Gastrocnemius medialis (tissue), 4 donors: Measurements from ENCODE around the gene TTLL6. TPM values are rescaled to one million over a fixed set of nuclear protein-coding genes. Genes with fewer than 3 reads are reported as not detected.
A peak's percentile ranks its signal among the peaks of the same experiment; 100 is the strongest.

Source experiments
- ATAC-seq, 2 donors: fragments of 150-250 bp; one replicate each; pipeline ENCODE4 v1.9.1; 2016
- DNase-seq, 2 donors: peaks; one replicate each; pipeline ENCODE4 v3.0.0-alpha.2; 2019
- H3K27ac ChIP-seq, 4 donors: fragments of 200-600 bp; sonication (generic); 1 replicate in 1 of 4; 2 replicates in 3 of 4; pipeline ENCODE4 v1.5.1; 2016 to 2018; ENCODE audit warnings: mild to moderate bottlenecking in 2 of 4, moderate library complexity in 1 of 4
- H3K27me3 ChIP-seq, 3 donors: fragments of 200-600 bp; sonication (generic) in 2 of 3; 1 replicate in 1 of 3; 2 replicates in 2 of 3; pipeline versions ENCODE4 v1.5.1 to v1.6.0; 2016 to 2019; ENCODE audit warnings: mild to moderate bottlenecking in 1 of 3, moderate library complexity in 1 of 3
- H3K36me3 ChIP-seq, 2 donors: fragments of 200-600 bp; sonication (generic) in 1 of 2; one replicate each; pipeline ENCODE4 v1.5.1; 2017 to 2018
- H3K4me1 ChIP-seq, 2 donors: fragments of 200-600 bp; sonication (generic) in 1 of 2; one replicate each; pipeline ENCODE4 v1.5.1; 2016 to 2017; ENCODE audit warnings: mild to moderate bottlenecking in 2 of 2
- H3K4me3 ChIP-seq, 4 donors: fragments of 200-600 bp; sonication (generic) in 3 of 4; 1 replicate in 1 of 4; 2 replicates in 3 of 4; pipeline ENCODE4 v1.5.1; 2016 to 2019; ENCODE audit warnings: mild to moderate bottlenecking in 2 of 4
- H3K9me3 ChIP-seq, 3 donors: fragments of 200-600 bp; sonication (generic) in 2 of 3; 1 replicate in 1 of 3; 2 replicates in 2 of 3; pipeline ENCODE4 v1.5.1; 2016 to 2019
- POLR2A ChIP-seq, 2 donors: fragments of 450-650 bp; IDR thresholded peaks; one replicate each; pipeline ENCODE4 v1.6.1; 2017; ENCODE audit warnings: antibody characterized with exemption in 2 of 2, mild to moderate bottlenecking in 2 of 2, moderate library complexity in 2 of 2
- in situ Hi-C, 4 donors: fragments of 200-750 bp; cut with MboI; loops; one replicate each; pipeline versions ENCODE4 v1.15.0 to v1.8.0; 2017; ENCODE audit warnings: low sequenced_read_pairs in 4 of 4
- intact Hi-C: fragments of 100-400 bp; cut with DNase I; formaldehyde crosslinking; loops from one replicate; pipeline ENCODE4 v1.15.1; 2023; ENCODE audit warnings: low total_unique reads
- total RNA-seq, 4 donors: library from RNA; depleted of rRNA; stranded (reverse); fragments of >200 nt; gene quantifications; one replicate each; pipeline versions ENCODE4 v1.1.0 to v1.2.3, GENCODE V29; 2016
- TF ChIP-seq, protein P1 (sequence below), 5 experiments: fragments of 450-650 bp in 3 of 5; fragments of 200-600 bp in 2 of 5; sonication (generic) in 2 of 5; IDR thresholded peaks in 4 of 5; conservative IDR thresholded peaks in 1 of 5; 1 replicate in 4 of 5; 2 replicates in 1 of 5; pipeline ENCODE4 v1.5.1; 2016 to 2019; ENCODE audit warnings: antibody characterized with exemption in 5 of 5, mild to moderate bottlenecking in 3 of 5, moderate library complexity in 3 of 5

TTLL6 gene
- total RNA-seq, 4 donors from 2014 or later: 0.10 TPM; not detected in 2

GRCh38 chr17:48854774-48855476 lies 37.9 kb upstream of the TTLL6 start:
- no peak for ATAC-seq
- no peak for DNase-seq
- no peaks in the 10 kb centered on the region for H3K27me3 ChIP-seq

DNA sequence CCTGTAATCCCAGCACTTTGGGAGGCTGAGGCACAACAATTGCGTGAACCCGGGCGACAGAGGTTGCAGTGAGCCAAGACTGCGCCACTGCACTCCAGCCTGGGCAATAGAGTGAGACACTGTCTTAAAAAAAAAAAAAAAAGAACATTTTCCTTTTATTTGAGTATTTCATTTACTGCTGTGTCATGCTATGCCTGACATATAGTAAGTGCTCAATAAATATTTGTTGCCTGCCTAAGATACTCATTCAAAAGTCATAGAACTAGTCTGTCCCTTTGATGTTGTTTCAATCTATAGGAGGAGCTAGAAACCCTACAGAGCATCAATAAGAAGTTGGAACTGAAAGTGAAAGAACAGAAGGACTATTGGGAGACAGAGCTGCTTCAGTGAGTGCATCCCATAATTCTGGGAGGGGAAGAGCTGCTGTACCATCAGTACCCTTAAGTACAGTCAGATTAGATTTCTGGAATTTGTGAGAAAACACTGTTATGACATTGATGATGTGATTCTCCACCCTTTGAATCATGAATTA lies 33.8 kb upstream of the TTLL6 start:
- Histone ChIP-seq H3K9me3 (no peaks in the 10 kb centered on the region), H3K4me1 (peaks cover 0 to 7% of the 10 kb centered on the region in 2 donors), H3K36me3 (peaks cover 12 to 95% of the 10 kb centered on the region in 2 donors), H3K4me3 (no peak overlapping the region), H3K27ac (no peak overlapping the region), H3K27me3 (no peaks in the 10 kb centered on the region)
- TF ChIP-seq, protein P1, sequence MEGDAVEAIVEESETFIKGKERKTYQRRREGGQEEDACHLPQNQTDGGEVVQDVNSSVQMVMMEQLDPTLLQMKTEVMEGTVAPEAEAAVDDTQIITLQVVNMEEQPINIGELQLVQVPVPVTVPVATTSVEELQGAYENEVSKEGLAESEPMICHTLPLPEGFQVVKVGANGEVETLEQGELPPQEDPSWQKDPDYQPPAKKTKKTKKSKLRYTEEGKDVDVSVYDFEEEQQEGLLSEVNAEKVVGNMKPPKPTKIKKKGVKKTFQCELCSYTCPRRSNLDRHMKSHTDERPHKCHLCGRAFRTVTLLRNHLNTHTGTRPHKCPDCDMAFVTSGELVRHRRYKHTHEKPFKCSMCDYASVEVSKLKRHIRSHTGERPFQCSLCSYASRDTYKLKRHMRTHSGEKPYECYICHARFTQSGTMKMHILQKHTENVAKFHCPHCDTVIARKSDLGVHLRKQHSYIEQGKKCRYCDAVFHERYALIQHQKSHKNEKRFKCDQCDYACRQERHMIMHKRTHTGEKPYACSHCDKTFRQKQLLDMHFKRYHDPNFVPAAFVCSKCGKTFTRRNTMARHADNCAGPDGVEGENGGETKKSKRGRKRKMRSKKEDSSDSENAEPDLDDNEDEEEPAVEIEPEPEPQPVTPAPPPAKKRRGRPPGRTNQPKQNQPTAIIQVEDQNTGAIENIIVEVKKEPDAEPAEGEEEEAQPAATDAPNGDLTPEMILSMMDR (IDR thresholded peaks at IDR 0.05 in 4 of 5, conservative IDR thresholded peaks at IDR 0.05 in 1 of 5): no peak
- no peak for TF ChIP-seq POLR2A (IDR thresholded peaks at IDR 0.05)
- intact Hi-C loops (no loop called here), in situ Hi-C loops (no loop called here)
- ATAC-seq (no peak), DNase-seq (no peak)

More at GRCh38 chr17:48854774-48855476, 37.9 kb upstream of the TTLL6 start:
- intact Hi-C loops: no loop called here
- in situ Hi-C loops: no loop called here
- peaks cover 8 to 92% of the 10 kb centered on the region in 2 donors for H3K36me3 ChIP-seq
- no peaks in the 10 kb centered on the region for H3K4me1 ChIP-seq
- no peak overlapping the region for H3K27ac ChIP-seq
- TF ChIP-seq, protein P1 (IDR thresholded peaks at IDR 0.05 in 4 of 5, conservative IDR thresholded peaks at IDR 0.05 in 1 of 5): no peak
- TF ChIP-seq POLR2A (IDR thresholded peaks at IDR 0.05): no peak
- no peaks in the 10 kb centered on the region for H3K9me3 ChIP-seq
- no peak overlapping the region for H3K4me3 ChIP-seq

DNA sequence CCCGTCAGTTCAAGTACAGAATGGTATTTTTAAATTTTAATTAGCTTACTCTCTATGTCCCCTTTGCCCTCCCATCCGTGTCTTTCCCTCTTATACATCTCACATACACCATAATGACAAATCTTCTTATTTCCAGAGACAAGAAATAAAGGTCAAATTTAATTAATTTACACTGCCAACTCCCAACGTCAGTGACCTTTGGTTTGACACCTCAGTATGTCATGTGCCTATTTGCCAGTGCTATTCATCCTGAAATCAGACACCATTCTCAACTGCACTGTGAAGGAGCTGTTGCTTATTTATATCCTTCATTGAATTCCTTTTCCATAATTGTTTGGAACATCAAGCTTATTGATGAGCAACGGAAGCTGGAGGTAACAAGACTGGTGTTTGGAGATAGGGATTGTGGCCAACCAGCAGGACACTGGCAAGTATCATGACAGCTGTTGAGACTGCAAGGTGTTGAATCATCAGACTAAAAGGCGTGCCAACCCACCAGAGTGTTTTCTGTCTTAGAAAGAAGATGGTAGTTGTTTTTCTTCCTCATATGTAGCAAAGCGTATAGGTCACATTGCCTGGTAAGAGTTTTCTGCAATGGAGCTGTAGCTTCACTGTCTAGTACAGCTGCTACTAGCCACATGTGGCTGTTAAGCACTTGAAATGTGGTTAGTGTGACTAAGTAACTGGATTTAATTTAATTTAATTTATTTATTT lies 26.3 kb upstream of the TTLL6 start:
- intact Hi-C loops (no loop called here), in situ Hi-C loops (no loop called here)
- Histone ChIP-seq H3K36me3 (peaks cover 3 to 42% of the 10 kb centered on the region in 2 donors), H3K9me3 (no peaks in the 10 kb centered on the region), H3K27ac (peak overlapping the region; percentile 78 to 91 (median 86)), H3K4me3 (peak overlapping the region; percentile 1 to 49 (median 39)), H3K4me1 (peaks cover 51 to 56% of the 10 kb centered on the region in 2 donors), H3K27me3 (no peaks in the 10 kb centered on the region)
- DNase-seq (peak; percentile 52 to 63), ATAC-seq (peak; percentile 83 to 85)
- TF ChIP-seq, protein P1 (IDR thresholded peaks at IDR 0.05 in 4 of 5, conservative IDR thresholded peaks at IDR 0.05 in 1 of 5): no peak
- no peak for TF ChIP-seq POLR2A (IDR thresholded peaks at IDR 0.05)

DNA sequence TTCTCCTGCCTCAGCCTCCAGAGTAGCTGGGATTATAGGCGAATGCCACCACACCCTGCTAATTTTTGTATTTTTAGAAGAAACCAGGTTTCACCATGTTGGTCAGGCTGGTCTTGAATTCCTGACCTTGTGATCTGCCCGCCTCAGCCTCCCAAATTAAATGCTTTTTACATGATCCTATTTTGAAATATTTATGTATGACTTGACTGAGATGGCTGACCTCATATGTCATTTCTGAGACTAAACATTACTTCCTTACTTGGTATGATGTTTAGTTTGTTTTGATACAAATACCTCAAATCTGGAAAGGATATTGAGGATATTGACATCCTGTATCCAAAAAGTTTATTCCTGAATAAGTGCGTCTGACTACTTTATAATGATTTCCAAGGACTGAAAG lies 25.7 kb upstream of the TTLL6 start:
- Histone ChIP-seq H3K4me1 (peaks cover 53 to 62% of the 10 kb centered on the region in 2 donors), H3K27ac (peak overlapping the region; percentile 78 to 91 (median 86)), H3K36me3 (peaks cover 0 to 36% of the 10 kb centered on the region in 2 donors), H3K4me3 (peak overlapping the region; percentile 33 to 49 (median 46)), H3K9me3 (no peaks in the 10 kb centered on the region), H3K27me3 (no peaks in the 10 kb centered on the region)
- TF ChIP-seq, protein P1 (IDR thresholded peaks at IDR 0.05 in 4 of 5, conservative IDR thresholded peaks at IDR 0.05 in 1 of 5): no peak
- TF ChIP-seq POLR2A (IDR thresholded peaks at IDR 0.05): no peak
- DNase-seq: no peak
- in situ Hi-C loops (no loop called here), intact Hi-C loops (no loop called here)
- ATAC-seq: no peak
